Uterus (tissue), 2 donors: ENCODE data around the gene XPNPEP3.

Source experiments
- CTCF ChIP-seq, 4 experiments: fragments of 200-600 bp in 2 of 4; fragments of 450-650 bp in 2 of 4; sonication (generic) in 2 of 4; IDR thresholded peaks; one replicate each; pipeline ENCODE4 v1.5.1; 2016 to 2019; ENCODE audit warnings: antibody characterized with exemption in 4 of 4, mild to moderate bottlenecking in 2 of 4, moderate library complexity in 1 of 4
- POLR2A ChIP-seq, 2 donors: fragments of 450-650 bp; IDR thresholded peaks; one replicate each; pipeline ENCODE4 v1.6.1; 2016; ENCODE audit warnings: antibody characterized with exemption in 2 of 2, mild to moderate bottlenecking in 1 of 2, moderate library complexity in 1 of 2

GRCh38 chr22:40857309-40857855 lies 434 bp downstream of the XPNPEP3 start:
- no peak for TF ChIP-seq CTCF (IDR thresholded peaks at IDR 0.05)
- no peak for TF ChIP-seq POLR2A (IDR thresholded peaks at IDR 0.05)
